ENCODE data around the gene TXK.

- TF ChIP-seq NFRKB (IDR thresholded peaks at IDR 0.05): no peak
- TF ChIP-seq FUBP1 (CRISPR knock-in tag; IDR thresholded peaks at IDR 0.05; ENCODE audit: borderline replicate concordance): no peak
- no peak for TF ChIP-seq ZBTB7A (CRISPR knock-in tag; IDR thresholded peaks at IDR 0.05)
- TF ChIP-seq ZNF282 (IDR thresholded peaks at IDR 0.05; ENCODE audit: partially characterized antibody): no peak
- no peak for TF ChIP-seq GATAD2A (CRISPR knock-in tag; IDR thresholded peaks at IDR 0.05)
- TF ChIP-seq ZBED4 (CRISPR knock-in tag; IDR thresholded peaks at IDR 0.05; ENCODE audit: borderline replicate concordance): no peak
- TF ChIP-seq ZFP41 (CRISPR knock-in tag; IDR thresholded peaks at IDR 0.05; ENCODE audit: borderline replicate concordance): no peak
- TF ChIP-seq IRF1 (CRISPR knock-in tag; IDR thresholded peaks at IDR 0.05; ENCODE audit: low read depth): no peak
- no peak for TF ChIP-seq TBP (CRISPR knock-in tag; IDR thresholded peaks at IDR 0.05)
- no peak for TF ChIP-seq SMAD9 (CRISPR knock-in tag; IDR thresholded peaks at IDR 0.05)
- no peak for TF ChIP-seq PHF8 (CRISPR knock-in tag; IDR thresholded peaks at IDR 0.05)
- no peak for TF ChIP-seq ZNF883 (CRISPR knock-in tag; IDR thresholded peaks at IDR 0.05; ENCODE audit: not compliant biosample characterization)
These were observed 90.5 kb downstream of the TXK start for GRCh38 chr4:48043504-48043903.

Measured in HepG2 (cell line).